Hepatic stellate cell (primary cell): ENCODE results near the gene FHAD1.

Source experiments
- DNase-seq: peaks from one replicate; pipeline ENCODE4 v3.0.0; 2011; ENCODE audit warnings: low spot score

FHAD1 gene

GRCh38 chr1:15248216-15248615 is 1.2 kb downstream of the FHAD1 start:
- DNase-seq = no peak

GRCh38 chr1:15249081-15249480 is 2.1 kb downstream of the FHAD1 start:
- DNase-seq = peak; percentile 26

- no peak for DNase-seq
These were observed 5.1 kb downstream of the FHAD1 start for GRCh38 chr1:15251857-15252835.

- no peak for DNase-seq
These were observed 7.5 kb downstream of the FHAD1 start for GRCh38 chr1:15254559-15254958.

- no peak for DNase-seq
These were observed 8.6 kb downstream of the FHAD1 start for GRCh38 chr1:15255582-15256149.

GRCh38 chr1:15256584-15256983 is 9.6 kb downstream of the FHAD1 start:
- DNase-seq = no peak

GRCh38 chr1:15257309-15257708 is 10.3 kb downstream of the FHAD1 start:
- DNase-seq = no peak

- DNase-seq = no peak
These were observed 12.0 kb downstream of the FHAD1 start for GRCh38 chr1:15258833-15259621.

GRCh38 chr1:15259622-15260007 is 12.6 kb downstream of the FHAD1 start:
- no peak for DNase-seq

GRCh38 chr1:15260418-15261154 is 13.6 kb downstream of the FHAD1 start:
- DNase-seq = peak; percentile 17

- peak; percentile 44 for DNase-seq
These were observed 14.4 kb downstream of the FHAD1 start for GRCh38 chr1:15261155-15262002.

GRCh38 chr1:15262003-15262377 is 15.0 kb downstream of the FHAD1 start:
- DNase-seq = no peak

- no peak for DNase-seq
These were observed 15.7 kb downstream of the FHAD1 start for GRCh38 chr1:15262706-15263105.

- no peak for DNase-seq
These were observed 17.7 kb downstream of the FHAD1 start for GRCh38 chr1:15264769-15265168.

- DNase-seq = no peak
These were observed 24.2 kb downstream of the FHAD1 start for GRCh38 chr1:15271196-15271595.

- DNase-seq = peak; percentile 83
These were observed 25.2 kb downstream of the FHAD1 start for GRCh38 chr1:15272009-15272781.

- no peak for DNase-seq
These were observed 25.7 kb downstream of the FHAD1 start for GRCh38 chr1:15272782-15273127.

GRCh38 chr1:15273274-15273673 is 26.3 kb downstream of the FHAD1 start:
- no peak for DNase-seq

- DNase-seq = no peak
These were observed 29.1 kb downstream of the FHAD1 start for GRCh38 chr1:15275921-15276683.
